HG02642 (cell line): ENCODE data around the gene ROBO1.

Source experiments
- ATAC-seq: cut with Tn5 transposase; IDR thresholded peaks from one replicate; pipeline ENCODE4 v1.9.1; 2021; ENCODE audit warnings: mild to moderate bottlenecking; ENCODE audit not compliant: unreplicated experiment, poor library complexity

The ROBO1 gene

DNA sequence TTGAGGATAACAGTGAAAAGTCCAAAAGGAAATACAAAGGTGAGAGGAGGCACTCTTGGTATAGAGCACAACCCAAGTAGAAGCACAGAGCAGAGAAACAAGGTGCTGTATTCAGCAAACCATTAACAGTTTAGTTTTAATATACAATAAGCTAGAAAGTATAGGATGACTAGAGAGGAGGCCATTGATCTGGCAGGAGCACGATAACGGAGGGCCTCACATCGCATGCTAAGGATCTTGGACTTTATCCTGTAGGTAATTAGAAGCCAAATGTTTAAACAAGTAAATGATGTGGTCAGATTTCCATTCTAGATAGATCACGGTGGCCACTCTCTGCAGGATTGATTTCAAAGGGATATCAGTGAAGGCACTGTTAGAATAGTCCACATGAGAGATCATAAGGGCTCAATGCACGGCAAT is 935.0 kb downstream of the ROBO1 start:
- no peak for ATAC-seq

DNA sequence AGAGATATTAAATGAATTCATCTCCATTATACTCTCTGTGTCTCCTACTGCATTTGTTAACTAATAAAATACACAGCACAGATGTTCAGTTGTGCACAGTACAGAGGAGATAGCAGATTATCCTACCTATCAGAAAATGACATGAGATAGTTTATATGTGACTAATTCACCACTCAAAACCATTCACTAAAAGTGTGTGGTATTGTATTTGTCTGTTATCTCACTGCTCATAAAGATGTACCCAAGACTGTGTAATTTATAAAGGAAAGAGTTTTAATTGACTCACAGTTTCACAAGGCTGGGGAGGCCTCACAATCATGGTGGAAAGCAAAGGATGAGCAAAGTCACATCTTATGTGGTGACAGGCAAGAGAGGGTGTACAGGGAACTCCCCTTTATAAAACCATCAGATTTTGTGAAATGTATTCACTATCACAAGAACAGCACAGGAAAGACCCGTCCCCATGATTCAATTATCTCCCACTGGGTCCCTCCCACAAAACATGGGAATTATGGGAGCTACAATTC is 936.3 kb downstream of the ROBO1 start:
- ATAC-seq, result no peak

DNA sequence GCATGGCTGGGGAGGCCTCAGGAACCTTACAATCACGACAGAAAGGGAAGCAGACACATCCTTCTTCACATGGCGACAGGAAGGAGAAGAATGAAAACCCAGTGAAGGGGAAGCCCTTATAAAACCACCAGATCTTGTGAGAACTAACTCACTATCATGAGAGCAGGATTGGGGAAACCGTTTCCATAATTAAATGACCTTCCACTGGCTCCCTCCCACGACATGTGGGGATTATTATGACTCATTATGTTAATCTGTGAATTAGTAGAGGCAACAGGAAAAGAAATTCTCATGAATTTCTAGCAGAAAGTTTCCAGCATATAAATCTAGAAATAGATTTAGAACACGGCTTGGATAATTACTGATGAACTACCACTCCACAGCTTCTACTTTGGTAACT is 937.3 kb downstream of the ROBO1 start:
- ATAC-seq, result no peak

DNA sequence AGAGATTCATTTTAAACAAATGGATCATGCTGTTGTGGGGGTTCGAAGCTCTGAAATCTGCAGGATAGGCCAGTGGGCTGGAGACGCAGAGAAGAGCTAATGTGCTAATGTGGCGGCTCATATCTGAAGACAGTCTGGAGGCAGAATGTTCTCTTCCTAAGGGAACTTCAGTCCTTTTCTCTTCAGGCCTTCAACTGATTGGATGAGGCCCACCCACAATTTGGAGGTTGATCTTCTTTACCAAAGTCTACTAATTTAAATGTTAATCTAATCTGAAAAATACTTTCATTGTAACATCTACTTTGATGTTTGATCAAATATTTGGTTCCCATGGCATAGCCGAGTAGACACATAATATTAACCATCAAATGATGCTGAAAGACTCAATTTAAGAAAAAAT is 940.2 kb downstream of the ROBO1 start:
- no peak for ATAC-seq

DNA sequence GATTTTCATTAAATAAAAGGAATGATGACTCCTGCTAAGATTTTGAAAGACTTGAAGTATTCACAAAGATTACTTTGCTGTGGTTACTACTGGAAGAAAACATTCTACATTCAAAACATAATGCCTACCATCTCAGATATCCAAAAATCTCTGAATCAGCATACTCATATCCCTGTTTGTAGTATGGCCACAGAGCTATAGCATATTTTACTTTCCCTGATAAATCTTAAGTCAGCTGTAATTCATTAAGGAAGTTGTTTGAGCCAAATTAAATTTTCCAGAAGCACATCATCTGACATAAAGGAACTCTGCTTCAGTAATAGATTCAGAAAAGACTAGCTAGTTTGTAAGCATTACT is 942.0 kb downstream of the ROBO1 start:
- no peak for ATAC-seq

DNA sequence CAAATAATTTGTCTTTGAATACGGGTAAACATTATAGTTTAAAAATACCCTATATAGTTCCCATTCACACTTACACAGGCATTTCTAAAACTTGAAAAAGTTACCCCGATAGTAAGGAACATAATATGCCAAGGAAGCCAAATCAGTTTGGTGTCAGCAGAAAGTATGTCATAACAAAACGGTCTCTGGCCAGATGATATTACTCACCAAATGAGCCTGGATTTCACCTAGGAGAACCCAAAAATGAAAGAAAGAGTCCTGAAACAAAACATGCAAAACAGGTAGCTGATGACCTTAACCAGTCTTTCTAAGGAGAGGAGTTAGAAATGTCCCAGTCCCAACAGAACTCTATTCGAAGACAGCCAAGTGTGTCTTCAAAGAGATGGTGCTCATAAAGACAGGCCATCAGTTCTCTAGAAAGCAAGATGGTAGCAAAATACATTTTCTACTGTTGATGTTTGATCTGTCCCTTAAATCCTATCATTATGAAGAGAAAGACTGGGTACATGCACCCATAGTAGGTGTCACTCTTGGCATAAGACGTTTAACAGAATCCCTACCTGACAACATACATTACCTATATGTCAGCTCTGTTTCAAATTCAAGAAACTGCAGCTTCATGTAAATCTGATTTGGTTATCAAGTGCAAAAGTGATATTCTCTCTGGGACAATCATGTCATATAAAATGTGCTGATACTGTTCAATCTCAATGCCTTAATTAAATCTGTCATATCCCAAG is 942.5 kb downstream of the ROBO1 start:
- no peak for ATAC-seq

DNA sequence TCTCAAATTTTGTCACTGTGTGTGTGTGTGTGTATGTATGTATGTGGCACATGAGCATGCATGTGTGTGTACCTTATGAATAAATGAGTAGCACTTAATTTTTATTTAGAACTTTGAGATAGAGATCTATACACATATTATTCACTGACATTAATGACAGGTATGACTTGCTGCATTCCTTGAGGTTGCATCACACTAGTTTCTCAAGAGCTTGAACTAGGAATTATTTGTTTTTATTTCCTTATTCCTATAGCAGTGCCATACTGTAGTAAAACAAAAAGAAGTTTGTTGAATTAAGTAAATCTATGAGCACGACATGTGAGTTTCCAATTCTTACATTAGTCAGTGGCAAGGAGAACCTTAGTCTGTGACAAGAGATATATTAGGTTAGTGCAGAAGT is 943.9 kb downstream of the ROBO1 start:
- ATAC-seq, result no peak

DNA sequence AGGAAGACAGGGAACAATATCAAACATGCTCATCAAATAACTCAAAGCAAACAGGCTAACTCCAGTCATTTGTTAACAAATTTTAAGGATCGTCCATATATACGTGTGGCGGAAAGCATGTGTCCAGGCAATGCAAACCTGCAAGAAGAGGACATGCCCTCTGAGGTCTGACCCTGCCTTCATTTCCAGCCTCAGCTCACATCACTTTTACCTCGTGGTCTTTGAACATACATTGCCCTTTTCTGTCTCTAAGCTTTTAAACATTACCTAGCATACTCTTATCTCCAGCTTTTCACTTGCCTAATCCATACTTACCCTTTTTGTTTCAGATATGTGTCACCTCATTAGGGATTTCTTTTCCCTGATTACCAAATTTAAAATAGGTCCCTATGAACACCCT is 944.4 kb downstream of the ROBO1 start:
- no peak for ATAC-seq

DNA sequence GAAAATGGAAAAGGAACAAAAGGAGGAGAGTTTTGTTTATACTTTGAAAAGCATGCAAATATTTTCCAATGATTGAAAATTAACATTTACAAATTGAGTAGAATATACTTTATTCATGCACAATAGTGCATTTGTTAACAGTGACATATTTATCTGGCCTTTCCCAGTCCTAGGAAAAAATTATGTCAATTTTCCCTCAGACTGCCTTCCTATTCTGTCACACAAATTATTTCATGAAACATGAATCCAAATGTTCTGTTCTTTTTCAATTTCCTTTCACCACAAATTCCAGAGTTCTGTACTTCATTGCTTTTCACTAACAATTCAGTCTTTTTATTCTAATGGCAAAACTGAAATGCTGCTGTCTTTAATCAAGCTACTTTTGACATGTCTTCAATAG is 945.1 kb downstream of the ROBO1 start:
- no peak for ATAC-seq

DNA sequence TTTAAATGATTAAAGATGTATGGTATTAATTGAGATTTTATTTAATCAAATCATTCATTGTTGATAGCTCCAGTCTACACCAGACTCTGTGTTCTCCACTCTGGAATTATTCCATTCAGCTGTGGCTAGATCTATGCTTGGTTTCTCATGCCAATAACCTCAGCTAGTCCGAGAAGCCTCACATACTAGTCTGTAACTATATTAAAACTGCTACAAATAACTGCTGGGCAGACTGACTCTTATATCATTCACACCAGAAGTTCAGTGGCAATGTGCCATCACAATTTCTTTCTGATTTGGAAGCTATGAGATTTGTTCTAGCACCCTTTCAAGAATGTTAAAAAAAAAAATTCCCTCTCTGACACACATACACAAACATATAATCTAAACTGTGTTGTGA is 947.3 kb downstream of the ROBO1 start:
- no peak for ATAC-seq

DNA sequence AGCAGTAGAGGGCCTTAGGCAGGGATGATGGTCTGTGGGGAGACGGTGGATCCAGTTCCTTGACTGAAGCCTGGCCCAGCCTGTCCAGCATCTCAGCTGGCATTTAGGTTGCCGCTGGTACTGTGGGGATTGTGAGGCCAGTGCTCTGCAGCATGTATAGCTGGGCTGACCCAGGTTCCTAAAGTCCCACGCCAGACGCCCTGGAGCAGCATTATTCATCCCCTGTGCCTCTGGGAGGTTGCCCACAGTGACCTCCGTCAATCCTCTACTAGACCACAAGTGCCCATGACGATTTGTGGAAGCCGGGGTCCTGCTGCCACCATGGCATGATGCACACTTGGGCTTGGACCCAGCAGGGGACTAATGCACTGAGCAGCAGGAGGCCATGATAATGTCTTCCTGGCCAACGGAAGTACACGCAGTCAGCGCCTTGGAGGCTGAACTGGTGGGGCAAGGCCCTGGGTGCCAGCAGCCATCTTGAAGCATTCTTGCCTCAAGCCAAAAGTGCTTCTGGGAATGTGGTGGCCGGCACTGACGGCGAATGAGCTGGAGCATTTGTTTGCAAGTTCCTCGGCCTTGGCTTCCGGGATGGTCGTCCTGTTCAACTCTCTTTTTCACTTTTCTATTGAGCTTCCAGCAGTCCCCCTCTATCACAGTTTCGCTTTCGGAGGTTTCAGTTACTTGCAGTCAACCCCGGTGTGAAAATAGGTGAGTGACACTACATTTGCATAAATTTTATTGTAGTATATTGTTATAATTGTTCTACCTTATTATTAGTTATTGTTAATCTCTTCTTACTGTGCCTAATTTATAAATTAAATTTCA is 949.4 kb downstream of the ROBO1 start:
- ATAC-seq, result no peak

DNA sequence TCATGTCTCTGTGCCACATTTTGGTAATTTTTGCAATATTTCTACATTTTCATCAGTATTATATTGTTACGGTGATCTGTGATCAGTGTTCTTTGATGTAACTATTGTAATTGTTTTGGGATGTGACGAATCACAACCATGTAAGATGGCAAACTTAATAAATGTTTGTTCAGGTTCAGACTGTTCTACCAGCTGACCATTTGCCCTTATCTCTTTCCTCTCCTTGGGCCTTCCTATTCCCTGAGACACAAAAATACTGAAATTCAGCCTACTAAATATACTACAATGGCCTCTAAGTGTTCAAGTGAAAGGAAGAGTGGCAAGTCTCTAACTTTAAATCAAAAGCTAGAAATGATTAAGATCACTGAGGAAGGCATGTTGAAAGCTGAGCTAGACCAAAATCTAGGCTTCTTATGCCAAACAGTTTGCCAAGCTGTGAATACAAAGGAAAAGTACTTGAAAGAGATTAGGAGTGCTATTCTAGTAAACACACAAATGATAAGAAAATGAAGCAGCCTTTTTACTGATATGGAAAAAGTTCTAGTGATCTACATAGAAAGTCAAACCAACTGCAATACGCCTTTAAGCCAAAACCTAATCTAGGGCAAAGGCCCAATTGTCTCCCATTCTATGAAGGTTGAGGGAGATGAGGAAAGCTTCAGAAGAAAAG is 952.8 kb downstream of the ROBO1 start:
- no peak for ATAC-seq

DNA sequence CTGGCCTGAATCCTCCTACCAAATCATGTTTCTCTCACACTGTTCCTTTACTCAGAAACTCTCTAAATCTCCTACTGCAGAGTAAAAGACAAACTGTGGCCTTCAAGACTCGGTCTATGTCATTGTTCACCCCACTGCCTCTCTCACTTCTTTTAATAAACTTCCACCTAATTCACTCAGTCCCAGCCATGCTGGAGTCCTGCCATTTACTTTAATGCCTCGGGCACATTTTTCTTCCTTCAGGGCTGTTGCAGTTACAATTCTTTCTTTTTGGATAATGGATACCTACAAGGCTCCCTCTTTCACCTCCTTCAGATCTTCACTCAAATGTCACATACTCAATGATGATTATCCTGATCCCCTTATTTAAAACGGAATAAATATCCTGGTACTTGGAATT is 955.6 kb downstream of the ROBO1 start:
- no peak for ATAC-seq

DNA sequence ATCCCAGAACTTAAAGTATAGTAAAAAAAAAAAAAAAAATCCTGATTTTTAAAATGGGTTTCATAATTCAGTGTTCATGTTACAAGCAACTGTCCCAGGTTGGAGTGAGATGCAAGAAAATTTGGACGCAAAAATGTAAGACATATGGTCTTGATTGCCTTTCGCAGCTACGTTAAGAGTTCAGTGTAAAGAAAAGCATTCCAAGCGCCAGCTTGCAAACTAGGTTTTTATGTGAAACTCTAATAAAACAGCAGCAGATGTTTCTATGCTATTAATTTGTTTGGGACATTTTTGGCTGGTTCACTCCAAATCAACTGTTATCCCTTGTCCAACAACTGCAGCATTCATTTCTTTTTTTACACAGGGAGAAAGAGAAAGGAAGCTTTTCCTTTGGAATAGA is 957.8 kb downstream of the ROBO1 start:
- no peak for ATAC-seq

DNA sequence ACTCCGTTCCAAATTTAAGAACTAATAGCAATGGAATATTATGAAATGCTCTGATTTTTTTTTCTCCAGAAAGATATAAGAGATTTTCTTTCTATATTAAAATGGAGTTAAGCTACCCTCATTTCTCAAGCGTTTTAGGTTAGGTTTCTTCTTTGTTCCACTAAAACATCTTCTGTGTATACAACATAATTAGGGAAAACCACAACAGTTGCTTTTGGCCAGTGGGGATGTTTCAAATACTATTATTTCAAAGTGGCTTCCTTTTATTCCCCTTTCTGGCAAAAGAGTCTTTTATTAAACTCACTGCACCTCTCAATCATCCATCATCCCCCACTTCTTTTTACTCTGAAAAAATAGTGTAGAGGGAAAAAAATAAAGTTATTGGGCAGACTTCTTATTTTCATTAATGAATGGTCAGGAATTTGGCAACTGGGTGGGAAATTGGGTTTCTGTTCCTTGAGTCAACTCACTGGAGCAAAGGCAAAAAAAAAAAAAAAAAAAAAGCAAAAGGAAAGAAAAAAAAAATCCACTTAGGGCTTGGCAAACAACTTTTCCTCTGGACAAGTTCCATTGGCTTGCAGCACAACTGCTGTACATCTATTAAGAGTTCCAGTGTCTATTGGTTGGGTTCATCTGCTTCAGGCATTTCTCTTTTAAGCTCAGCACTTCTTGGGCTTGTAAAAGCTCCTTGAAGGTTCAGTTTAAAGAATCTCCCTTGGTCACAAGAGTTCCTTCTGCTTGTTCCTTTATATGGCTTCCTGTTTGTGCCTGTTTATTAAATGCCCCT is 963.4 kb downstream of the ROBO1 start:
- no peak for ATAC-seq

DNA sequence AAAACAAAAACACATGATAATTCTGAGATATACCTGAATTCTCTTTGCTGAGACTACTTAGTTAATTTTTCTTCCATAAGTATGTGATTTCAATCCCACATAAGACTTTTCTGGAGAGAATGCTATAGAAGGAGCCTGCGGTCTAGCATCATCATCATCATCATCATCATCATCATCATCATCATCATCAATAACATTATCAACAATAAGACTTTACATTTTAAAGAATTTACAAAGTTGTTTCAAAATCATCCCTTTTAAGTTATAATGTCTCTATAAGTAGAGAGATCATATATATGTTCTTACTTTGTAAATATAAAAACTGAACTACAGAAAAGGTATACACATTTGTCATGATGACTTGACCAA is 965.3 kb downstream of the ROBO1 start:
- no peak for ATAC-seq

DNA sequence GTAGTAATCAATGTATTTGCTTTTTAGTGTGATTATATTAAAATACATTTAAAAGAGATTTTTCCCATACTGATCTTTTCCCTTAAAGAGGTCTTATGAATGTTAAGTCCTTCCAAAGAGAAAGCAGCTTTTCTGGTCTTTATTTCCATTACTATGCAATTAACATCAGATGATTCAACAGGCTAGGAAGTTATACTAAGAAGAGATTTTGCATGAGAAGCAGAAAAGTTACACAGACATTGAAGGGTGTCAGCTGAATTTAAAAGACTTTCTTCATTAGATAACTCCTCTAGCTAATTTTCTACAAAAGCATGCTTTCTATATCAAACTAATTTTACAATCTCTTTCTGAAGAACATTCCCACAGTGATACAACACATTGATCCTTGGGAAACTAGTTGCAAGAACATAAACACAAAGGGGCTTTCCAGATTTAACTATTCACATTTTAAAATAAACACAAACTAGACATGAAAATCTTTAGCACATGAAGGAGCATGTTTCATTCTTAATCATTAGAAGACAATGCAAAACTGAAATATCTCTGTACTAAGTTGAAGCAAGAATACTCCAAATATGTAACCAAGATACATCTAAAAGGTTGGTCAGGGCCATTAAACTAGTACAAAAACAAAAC is 965.8 kb downstream of the ROBO1 start:
- ATAC-seq, result no peak

DNA sequence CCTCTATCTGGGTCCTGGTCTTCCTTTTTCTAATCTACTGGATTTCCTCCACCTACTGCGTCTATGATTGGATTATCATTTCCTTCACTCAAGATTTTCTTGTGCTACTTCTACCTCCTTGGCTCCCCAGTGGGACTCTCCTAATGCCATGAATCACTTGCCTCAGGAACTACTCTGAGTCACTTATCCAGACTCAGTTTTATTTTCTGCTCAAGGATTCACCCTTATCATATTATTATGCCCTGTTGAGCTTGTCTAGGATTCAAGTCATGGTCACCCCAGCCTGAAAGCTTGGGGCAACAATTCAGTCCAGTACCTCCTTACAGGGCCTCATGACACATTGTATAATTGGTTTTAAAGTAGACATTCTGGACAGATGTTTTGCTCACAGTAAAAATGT is 968.1 kb downstream of the ROBO1 start:
- no peak for ATAC-seq

DNA sequence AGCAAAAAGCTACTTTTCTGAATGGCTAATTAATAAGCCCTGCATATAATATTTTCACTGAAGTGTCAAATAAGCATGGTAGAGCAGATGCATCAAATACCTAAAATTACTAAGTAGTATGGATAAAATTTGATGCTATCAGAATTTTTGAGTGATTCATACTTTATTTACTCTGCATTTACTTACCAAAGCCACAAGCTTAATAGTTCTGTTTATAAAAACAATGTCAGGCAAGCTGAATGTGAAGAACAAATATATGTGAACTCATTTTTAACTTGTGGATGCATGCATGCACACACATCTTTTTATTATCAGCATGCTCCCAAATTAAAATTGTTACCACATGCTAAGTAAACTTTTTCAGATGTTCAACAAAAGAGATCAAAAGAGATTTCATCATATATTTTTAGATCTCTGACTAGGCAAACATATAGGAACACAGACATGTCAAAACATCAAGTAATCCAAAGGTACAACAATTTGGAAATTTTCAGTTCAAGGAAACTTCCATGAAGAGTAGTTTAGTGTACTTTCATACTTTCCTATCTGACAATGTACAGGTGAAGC is 969.4 kb downstream of the ROBO1 start:
- ATAC-seq, result no peak

DNA sequence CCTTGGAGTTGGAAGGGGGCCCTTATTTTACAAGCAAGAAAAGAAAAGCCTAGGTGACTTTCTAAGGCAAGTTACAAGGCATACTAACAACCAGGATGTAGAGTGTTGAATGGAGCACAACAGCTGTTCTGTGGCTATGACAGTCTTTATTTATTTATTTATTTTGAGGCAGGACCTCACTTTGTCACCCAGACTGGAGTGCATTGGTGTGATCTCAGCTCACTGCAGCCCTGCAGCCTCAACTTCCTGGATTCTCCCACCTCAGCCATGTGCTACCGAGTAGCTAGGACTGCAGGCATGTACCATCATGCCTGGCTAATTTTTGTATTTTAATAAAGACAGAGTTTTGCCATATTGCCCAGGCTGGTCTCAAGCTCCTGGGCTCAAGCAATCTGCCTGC is 973.4 kb downstream of the ROBO1 start:
- no peak for ATAC-seq
